Mononuclear cell (primary cell): ENCODE measurements around the gene SLC4A2. TPM values are rescaled to one million over a fixed set of nuclear protein-coding genes. Genes with fewer than 3 reads are reported as not detected.

ENCODE experiments used
- H3K27me3 ChIP-seq: 2 replicates; pipeline ENCODE4 v1.6.0; 2011; ENCODE audit warnings: low read length, control low read depth; ENCODE audit not compliant: insufficient read depth
- H3K4me1 ChIP-seq: 2 replicates; pipeline ENCODE4 v1.5.1; 2011; ENCODE audit warnings: mild to moderate bottlenecking, low read length, control low read depth; ENCODE audit not compliant: insufficient read depth
- H3K4me3 ChIP-seq: 2 replicates; pipeline ENCODE4 v1.5.1; 2011; ENCODE audit warnings: mild to moderate bottlenecking, low read length, moderate library complexity
- H3K9me3 ChIP-seq: 2 replicates; pipeline ENCODE4 v1.5.1; 2011; ENCODE audit warnings: low read depth, mild to moderate bottlenecking, control low read depth, low read length
- total RNA-seq: library from RNA; depleted of rRNA; stranded (reverse); fragments of >200 nt; gene quantifications from one replicate; pipeline ENCODE4 v1.2.3, GENCODE V29; 2012

The SLC4A2 gene
- total RNA-seq, 1 donor: 9.4 TPM

- H3K9me3 ChIP-seq: no peaks in the 10 kb centered on the region
- H3K4me3 ChIP-seq: no peak overlapping the region
- H3K27me3 ChIP-seq: peaks cover 7% of the 10 kb centered on the region
- peaks cover 4% of the 10 kb centered on the region for H3K4me1 ChIP-seq
Observed at GRCh38 chr7:151114151-151115090, 55.0 kb downstream of the SLC4A2 start.

GRCh38 chr7:151115121-151115835 is 55.9 kb downstream of the SLC4A2 start:
- Histone ChIP-seq H3K4me1 (peaks cover 4% of the 10 kb centered on the region), H3K27me3 (peaks cover 7% of the 10 kb centered on the region), H3K9me3 (no peaks in the 10 kb centered on the region), H3K4me3 (no peak overlapping the region)

- no peak overlapping the region for H3K4me3 ChIP-seq
- H3K27me3 ChIP-seq: peaks cover 7% of the 10 kb centered on the region
- peaks cover 4% of the 10 kb centered on the region for H3K4me1 ChIP-seq
- no peaks in the 10 kb centered on the region for H3K9me3 ChIP-seq
Observed at GRCh38 chr7:151115836-151116418, 56.5 kb downstream of the SLC4A2 start.

- no peaks in the 10 kb centered on the region for H3K9me3 ChIP-seq
- peaks cover 4% of the 10 kb centered on the region for H3K4me1 ChIP-seq
- peaks cover 7% of the 10 kb centered on the region for H3K27me3 ChIP-seq
- no peak overlapping the region for H3K4me3 ChIP-seq
Observed at GRCh38 chr7:151116603-151117440, 57.4 kb downstream of the SLC4A2 start.

GRCh38 chr7:151117565-151117964 is 58.2 kb downstream of the SLC4A2 start:
- Histone ChIP-seq H3K4me1 (peaks cover 4% of the 10 kb centered on the region), H3K9me3 (no peaks in the 10 kb centered on the region), H3K4me3 (no peak overlapping the region), H3K27me3 (peaks cover 7% of the 10 kb centered on the region)

GRCh38 chr7:151118108-151119054 is 59.0 kb downstream of the SLC4A2 start:
- Histone ChIP-seq H3K4me3 (no peak overlapping the region), H3K27me3 (peaks cover 7% of the 10 kb centered on the region), H3K4me1 (peaks cover 4% of the 10 kb centered on the region), H3K9me3 (no peaks in the 10 kb centered on the region)

GRCh38 chr7:151119055-151119415 is 59.6 kb downstream of the SLC4A2 start:
- Histone ChIP-seq H3K9me3 (no peaks in the 10 kb centered on the region), H3K27me3 (peaks cover 2% of the 10 kb centered on the region), H3K4me3 (no peak overlapping the region), H3K4me1 (peaks cover 4% of the 10 kb centered on the region)

- no peaks in the 10 kb centered on the region for H3K4me1 ChIP-seq
- no peaks in the 10 kb centered on the region for H3K9me3 ChIP-seq
- H3K4me3 ChIP-seq: no peak overlapping the region
- H3K27me3 ChIP-seq: no peaks in the 10 kb centered on the region
Observed at GRCh38 chr7:151119902-151120301, 60.5 kb downstream of the SLC4A2 start.

GRCh38 chr7:151120896-151121295 is 61.5 kb downstream of the SLC4A2 start:
- H3K4me3 ChIP-seq: no peak overlapping the region
- no peaks in the 10 kb centered on the region for H3K9me3 ChIP-seq
- no peaks in the 10 kb centered on the region for H3K4me1 ChIP-seq
- no peaks in the 10 kb centered on the region for H3K27me3 ChIP-seq

GRCh38 chr7:151121380-151122170 is 62.2 kb downstream of the SLC4A2 start:
- no peak overlapping the region for H3K4me3 ChIP-seq
- H3K4me1 ChIP-seq: no peaks in the 10 kb centered on the region
- no peaks in the 10 kb centered on the region for H3K9me3 ChIP-seq
- no peaks in the 10 kb centered on the region for H3K27me3 ChIP-seq

GRCh38 chr7:151122276-151122675 is 62.9 kb downstream of the SLC4A2 start:
- no peaks in the 10 kb centered on the region for H3K4me1 ChIP-seq
- H3K9me3 ChIP-seq: no peaks in the 10 kb centered on the region
- H3K4me3 ChIP-seq: no peak overlapping the region
- no peaks in the 10 kb centered on the region for H3K27me3 ChIP-seq

- Histone ChIP-seq H3K4me3 (no peak overlapping the region), H3K4me1 (no peaks in the 10 kb centered on the region), H3K9me3 (no peaks in the 10 kb centered on the region), H3K27me3 (no peaks in the 10 kb centered on the region)
Observed at GRCh38 chr7:151122796-151123157, 63.4 kb downstream of the SLC4A2 start.

- H3K27me3 ChIP-seq: no peaks in the 10 kb centered on the region
- H3K9me3 ChIP-seq: no peaks in the 10 kb centered on the region
- no peak overlapping the region for H3K4me3 ChIP-seq
Observed at GRCh38 chr7:151123158-151123821, 63.9 kb downstream of the SLC4A2 start.

More at GRCh38 chr7:151123158-151123821, 63.9 kb downstream of the SLC4A2 start:
- H3K4me1 ChIP-seq: no peaks in the 10 kb centered on the region
